ENCODE results near the gene RYR2. TPM values are rescaled to one million over a fixed set of nuclear protein-coding genes. Genes with fewer than 3 reads are reported as not detected.
A peak's percentile ranks its signal among the peaks of the same experiment; 100 is the strongest.

RYR2 gene
- total RNA-seq, 1 donor from 2014 or later = 4.8 TPM

GRCh38 chr1:237383791-237384190, 341.8 kb downstream of the RYR2 start:
- ATAC-seq = no peak
- no peak overlapping the region for H3K4me3 ChIP-seq
- TF ChIP-seq, protein P1, sequence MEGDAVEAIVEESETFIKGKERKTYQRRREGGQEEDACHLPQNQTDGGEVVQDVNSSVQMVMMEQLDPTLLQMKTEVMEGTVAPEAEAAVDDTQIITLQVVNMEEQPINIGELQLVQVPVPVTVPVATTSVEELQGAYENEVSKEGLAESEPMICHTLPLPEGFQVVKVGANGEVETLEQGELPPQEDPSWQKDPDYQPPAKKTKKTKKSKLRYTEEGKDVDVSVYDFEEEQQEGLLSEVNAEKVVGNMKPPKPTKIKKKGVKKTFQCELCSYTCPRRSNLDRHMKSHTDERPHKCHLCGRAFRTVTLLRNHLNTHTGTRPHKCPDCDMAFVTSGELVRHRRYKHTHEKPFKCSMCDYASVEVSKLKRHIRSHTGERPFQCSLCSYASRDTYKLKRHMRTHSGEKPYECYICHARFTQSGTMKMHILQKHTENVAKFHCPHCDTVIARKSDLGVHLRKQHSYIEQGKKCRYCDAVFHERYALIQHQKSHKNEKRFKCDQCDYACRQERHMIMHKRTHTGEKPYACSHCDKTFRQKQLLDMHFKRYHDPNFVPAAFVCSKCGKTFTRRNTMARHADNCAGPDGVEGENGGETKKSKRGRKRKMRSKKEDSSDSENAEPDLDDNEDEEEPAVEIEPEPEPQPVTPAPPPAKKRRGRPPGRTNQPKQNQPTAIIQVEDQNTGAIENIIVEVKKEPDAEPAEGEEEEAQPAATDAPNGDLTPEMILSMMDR (IDR thresholded peaks at IDR 0.05) = no peak
- H3K27ac ChIP-seq = no peak overlapping the region
- no peaks in the 10 kb centered on the region for H3K4me1 ChIP-seq
- H3K36me3 ChIP-seq = no peaks in the 10 kb centered on the region
- no peaks in the 10 kb centered on the region for H3K27me3 ChIP-seq (ENCODE audit: low read depth)
- no peak for DNase-seq
- no peaks in the 10 kb centered on the region for H3K9me3 ChIP-seq
- intact Hi-C loops (cut with DNase I) = no loop called here

GRCh38 chr1:237384213-237384612, 342.2 kb downstream of the RYR2 start:
- Histone ChIP-seq H3K27ac (no peak overlapping the region), H3K36me3 (no peaks in the 10 kb centered on the region), H3K4me3 (no peak overlapping the region), H3K4me1 (no peaks in the 10 kb centered on the region), H3K9me3 (no peaks in the 10 kb centered on the region), H3K27me3 (ENCODE audit: low read depth) (no peaks in the 10 kb centered on the region)
- intact Hi-C loops (cut with DNase I) = no loop called here
- ATAC-seq (no peak), DNase-seq (no peak)
- TF ChIP-seq, protein P1 (IDR thresholded peaks at IDR 0.05) = no peak

DNA sequence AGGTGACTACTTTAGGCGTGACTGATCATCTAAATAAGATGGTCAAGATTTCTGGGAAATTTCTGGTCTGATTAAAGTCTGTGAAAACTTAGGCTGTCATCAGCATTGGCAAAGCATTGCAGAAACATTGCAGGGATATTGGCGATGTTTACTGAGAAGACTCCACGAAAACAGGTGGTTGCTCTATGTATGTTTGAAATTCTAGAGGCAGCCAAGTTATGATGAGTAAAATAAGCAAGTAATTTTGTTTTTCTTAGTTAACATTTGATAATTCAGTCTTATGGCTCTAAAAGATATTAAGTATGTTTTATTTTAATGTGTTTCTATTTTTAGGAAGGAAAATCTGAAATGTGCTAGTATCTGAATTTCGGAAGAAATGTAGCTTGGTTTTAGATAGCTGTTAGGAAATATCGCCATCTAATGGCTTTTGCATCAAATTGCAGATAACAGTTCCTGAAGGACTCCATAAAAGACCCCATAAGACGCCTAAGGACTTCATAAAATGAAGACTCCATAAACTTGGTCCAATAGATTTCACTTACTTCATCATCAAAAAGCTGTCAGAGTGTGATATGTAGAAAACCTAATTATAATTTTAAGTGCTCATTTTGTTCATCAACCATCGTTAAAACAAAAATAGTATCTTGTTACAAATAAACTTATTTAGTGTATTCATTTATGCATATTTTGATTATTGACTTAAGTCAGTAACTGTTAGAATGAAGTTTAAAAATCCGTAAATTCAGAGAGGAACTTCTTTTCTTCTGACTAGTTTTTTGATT, 344.6 kb downstream of the RYR2 start:
- ATAC-seq = no peak
- no peak overlapping the region for H3K27ac ChIP-seq
- no peak overlapping the region for H3K4me3 ChIP-seq
- no peak for DNase-seq
- H3K4me1 ChIP-seq = no peaks in the 10 kb centered on the region
- no peaks in the 10 kb centered on the region for H3K27me3 ChIP-seq (ENCODE audit: low read depth)
- H3K9me3 ChIP-seq = no peaks in the 10 kb centered on the region
- intact Hi-C loops (cut with DNase I) = no loop called here
- no peaks in the 10 kb centered on the region for H3K36me3 ChIP-seq
- TF ChIP-seq, protein P1 (IDR thresholded peaks at IDR 0.05) = peak; percentile 69

- no peaks in the 10 kb centered on the region for H3K27me3 ChIP-seq (ENCODE audit: low read depth)
- no peak for ATAC-seq
- H3K27ac ChIP-seq = no peak overlapping the region
- H3K36me3 ChIP-seq = no peaks in the 10 kb centered on the region
- intact Hi-C loops (cut with DNase I) = no loop called here
- no peaks in the 10 kb centered on the region for H3K4me1 ChIP-seq
- no peaks in the 10 kb centered on the region for H3K9me3 ChIP-seq
- TF ChIP-seq, protein P1 (IDR thresholded peaks at IDR 0.05) = no peak
- no peak for DNase-seq
- no peak overlapping the region for H3K4me3 ChIP-seq
These were observed 345.1 kb downstream of the RYR2 start for GRCh38 chr1:237387144-237387505.

DNA sequence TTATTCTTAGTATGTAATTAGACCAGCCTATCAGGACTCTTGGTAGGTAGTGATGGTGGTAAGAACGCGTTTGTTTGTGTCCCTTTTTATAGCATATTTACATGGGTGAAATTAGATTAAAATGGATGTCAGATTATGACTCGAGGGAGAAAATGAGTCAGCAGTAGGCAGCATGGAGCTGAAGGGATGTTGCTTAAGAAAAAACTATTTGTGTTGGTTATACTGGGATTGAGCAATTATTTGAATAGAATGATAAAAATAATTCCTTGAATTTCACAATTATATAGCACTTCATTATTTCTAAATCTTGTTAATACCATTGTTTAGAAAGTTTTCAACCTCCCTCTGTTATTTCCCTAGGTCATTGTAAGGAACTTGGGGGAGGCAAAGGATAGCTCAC, 348.8 kb downstream of the RYR2 start:
- TF ChIP-seq, protein P1 (IDR thresholded peaks at IDR 0.05) = no peak
- no peak overlapping the region for H3K27ac ChIP-seq
- no peaks in the 10 kb centered on the region for H3K36me3 ChIP-seq
- ATAC-seq = no peak
- intact Hi-C loops (cut with DNase I) = no loop called here
- no peak overlapping the region for H3K4me3 ChIP-seq
- no peaks in the 10 kb centered on the region for H3K9me3 ChIP-seq
- no peaks in the 10 kb centered on the region for H3K4me1 ChIP-seq
- H3K27me3 ChIP-seq (ENCODE audit: low read depth) = no peaks in the 10 kb centered on the region
- DNase-seq = no peak

All from lower lobe of right lung (tissue), 2 donors.